NCI-H1105 (cell line): Measurements from ENCODE around the gene FGD3.

Experiments
- DNase-seq: peaks from one replicate; lab custom pipeline; 2025; lab: John Stamatoyannopoulos, UW

FGD3 gene

DNA sequence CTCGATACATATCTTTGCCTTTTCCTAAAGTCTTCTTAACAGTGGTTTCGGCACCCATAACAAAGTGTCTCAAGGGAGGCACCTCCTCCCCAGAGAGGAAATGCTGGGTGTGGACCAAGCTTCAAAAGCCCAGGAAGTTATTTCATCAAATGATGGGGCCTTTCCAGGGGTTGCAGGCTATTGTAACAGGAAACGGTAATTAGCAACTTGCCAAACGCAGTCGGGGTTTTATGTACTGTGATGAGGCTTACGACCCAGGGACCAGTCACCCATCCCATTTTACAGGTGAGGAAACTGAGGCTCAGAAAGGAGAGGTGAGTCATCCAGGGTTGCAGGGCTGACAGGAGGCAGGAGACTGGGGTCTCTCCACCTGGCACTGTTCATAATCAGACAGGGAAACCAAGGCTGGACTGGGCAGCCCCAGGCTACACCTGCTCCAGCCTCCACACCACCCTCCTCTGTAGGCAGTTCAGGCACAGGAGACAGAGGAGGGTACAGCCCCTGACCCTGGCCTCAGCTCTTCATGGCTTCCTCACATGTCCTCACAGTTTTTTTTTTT lies 81.2 kb downstream of the FGD3 start:
- DNase-seq: no peak

DNA sequence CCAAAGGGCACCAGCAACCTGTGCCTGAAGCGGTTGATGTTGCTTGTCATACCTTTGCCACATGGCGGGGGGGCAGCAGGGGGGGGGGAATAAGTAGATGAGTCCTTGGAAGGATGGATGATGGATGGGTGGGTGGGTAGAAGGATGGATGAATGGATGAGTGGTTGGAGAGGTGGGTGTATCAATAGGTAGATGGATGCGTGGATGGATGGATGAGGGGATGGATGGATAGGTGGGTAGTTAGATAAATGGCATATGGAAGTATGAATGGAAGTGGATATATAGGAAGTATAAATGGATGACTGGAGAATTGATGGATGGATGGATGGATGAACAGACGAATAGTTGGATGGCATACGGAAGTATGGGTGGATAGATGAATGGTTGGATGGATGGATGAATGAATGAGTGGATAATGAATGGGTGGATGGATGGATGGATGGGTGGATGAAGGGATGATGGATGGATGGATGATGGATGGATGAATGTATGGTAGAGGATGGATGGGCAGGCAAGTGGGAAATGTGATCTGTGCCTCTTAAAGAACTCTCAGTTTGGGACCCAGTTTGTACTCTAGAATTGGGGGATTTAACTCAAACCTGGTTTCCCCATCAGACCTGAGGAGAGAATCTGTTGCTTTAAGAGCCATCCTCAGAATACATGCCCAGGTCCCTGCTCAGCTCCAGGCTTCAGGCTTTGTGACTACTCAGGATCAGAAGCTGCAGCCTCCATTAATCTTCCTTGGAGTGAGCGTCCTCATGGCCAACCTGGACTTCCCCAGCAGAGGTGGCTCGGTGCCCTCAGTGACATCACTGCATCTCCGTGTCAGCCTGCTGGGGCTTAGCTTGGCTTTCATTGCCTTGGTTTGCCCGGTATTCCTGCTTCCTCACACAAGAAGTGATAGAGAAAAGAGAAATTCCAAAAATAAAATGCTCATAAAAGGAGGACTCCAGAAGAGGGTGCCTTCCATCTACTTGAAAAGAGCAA lies 83.6 kb downstream of the FGD3 start:
- no peak for DNase-seq

DNA sequence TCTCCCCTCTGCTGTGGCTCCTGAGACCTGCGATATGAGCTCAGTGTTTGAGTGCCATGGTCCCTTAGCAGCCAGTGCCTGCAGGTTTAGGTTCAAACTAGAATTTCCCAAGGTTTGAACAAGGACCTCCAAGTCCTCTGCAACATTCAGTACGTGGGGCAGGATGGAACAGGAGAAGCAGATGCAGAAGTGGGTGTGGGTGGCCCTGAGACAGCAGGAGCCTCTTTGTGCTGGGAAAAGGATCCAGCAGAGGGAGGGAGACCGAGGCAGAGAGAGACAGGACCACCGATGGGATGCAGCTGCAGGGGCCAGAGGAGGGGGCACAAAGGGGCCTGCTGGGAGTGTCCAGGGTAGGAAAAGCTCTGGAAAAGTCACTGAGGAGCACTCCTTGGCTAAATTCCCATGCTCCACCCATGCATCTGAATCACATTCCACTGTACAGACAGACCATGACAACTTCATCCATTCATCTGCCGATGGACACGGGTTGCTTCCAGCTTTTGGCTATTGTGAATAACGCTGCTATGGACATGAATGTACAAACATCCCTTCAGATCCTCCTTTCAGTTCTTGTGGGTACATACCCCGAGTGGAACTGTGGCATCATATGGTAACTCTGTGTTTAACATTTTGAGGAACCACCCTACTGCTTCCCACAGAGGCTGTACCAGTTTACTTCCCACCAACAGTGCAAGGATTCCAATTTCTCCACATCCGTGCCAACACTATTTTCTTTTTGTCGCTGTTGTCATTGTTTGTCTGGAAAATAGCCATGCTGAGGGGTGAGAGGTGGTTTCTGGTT lies 84.5 kb downstream of the FGD3 start:
- DNase-seq: no peak

GRCh38 chr9:93032545-93032944 lies 85.2 kb downstream of the FGD3 start:
- DNase-seq: no peak

DNA sequence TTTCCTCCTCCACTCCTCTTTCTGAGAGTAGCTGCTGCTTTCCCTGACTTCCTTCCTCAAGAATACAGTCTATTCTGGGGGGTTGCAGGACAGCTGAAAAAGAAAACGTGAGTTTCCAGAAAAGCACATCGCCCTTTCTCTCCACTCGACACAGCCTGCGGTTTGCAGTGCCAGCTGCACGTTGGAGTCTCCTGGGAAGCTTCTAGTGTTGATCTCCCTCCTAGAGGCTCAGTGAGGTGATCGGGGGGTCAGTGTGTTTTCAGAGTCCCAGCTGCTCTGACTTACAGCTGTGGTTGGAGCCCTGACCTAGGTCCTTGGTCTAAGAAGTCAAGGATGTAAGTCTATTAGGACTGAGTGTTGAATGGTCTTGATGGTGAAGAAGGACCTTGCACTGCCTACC lies 86.2 kb downstream of the FGD3 start:
- DNase-seq: no peak

DNA sequence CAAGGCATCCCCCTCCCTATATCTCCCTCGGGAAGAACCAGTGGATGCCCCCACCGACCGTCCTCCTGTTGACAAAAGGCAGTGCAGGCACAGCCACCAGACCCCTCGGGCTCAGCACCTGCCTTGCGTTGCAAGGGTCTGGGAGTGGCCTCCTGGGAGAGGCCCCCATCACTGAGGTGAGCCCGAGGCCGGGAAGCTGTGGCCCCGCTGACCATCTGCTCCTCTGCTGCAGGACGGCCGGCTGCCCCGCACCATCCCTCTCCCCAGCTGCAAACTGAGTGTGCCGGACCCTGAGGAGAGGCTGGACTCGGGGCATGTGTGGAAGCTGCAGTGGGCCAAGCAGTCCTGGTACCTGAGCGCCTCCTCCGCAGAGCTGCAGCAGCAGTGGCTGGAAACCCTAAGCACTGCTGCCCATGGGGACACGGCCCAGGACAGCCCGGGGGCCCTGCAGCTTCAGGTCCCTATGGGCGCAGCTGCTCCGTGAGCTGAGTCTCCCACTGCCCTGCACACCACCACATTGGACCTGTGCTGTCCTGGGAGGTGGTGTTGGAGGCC lies 87.9 kb downstream of the FGD3 start:
- no peak for DNase-seq

- no peak for DNase-seq
Observed at GRCh38 chr9:93035821-93036351, 88.6 kb downstream of the FGD3 start.

DNA sequence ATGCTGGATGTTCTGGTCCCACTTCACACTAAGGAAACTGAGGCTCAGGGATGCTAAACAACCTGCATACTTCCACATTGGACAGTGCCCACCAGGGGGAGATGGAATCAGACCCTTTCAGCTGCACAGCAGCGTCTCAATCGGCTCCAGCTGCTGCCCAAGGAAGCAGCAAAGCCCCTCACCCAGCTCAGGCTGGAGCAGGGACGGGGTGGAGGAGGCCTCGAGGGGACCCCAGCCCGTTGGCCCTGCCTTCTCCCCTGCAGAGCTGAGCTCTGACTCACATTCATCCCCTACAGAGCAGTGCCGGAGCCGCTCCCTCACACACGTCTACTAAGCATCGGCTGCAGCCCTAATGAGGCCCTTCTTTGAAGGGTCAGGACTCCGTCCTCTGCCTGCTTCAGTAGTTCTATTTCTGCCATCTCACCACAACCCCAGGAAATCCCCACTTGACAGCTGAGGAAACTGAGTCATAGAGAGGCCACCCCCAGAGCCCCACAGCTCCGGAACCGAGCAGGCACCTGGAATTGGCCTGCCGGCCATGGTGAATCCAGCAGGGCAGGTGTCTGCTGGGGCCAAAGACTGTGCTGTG lies 89.7 kb downstream of the FGD3 start:
- DNase-seq: no peak

GRCh38 chr9:93037476-93037971 lies 90.2 kb downstream of the FGD3 start:
- DNase-seq: no peak

DNA sequence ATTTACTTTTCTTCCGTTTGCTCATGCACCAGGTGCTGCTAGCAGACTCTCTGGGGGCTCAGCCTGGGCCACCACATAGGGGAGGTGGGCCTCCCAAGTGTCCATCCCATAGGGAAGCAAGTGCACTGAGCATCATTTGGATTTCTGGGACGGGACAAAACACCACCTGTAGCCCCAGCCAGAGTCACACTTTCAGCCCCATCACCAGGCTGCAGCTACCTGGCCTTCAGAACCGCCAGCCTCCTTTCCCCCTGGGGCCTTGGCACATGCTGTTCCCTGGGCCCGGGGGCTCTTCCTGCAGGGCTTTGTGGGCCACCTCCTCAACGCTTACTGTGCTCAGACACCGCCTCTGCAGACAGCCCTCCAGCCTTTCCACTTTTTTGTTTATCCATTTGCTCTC lies 91.6 kb downstream of the FGD3 start:
- no peak for DNase-seq

GRCh38 chr9:93039456-93039855 lies 92.1 kb downstream of the FGD3 start:
- no peak for DNase-seq

DNA sequence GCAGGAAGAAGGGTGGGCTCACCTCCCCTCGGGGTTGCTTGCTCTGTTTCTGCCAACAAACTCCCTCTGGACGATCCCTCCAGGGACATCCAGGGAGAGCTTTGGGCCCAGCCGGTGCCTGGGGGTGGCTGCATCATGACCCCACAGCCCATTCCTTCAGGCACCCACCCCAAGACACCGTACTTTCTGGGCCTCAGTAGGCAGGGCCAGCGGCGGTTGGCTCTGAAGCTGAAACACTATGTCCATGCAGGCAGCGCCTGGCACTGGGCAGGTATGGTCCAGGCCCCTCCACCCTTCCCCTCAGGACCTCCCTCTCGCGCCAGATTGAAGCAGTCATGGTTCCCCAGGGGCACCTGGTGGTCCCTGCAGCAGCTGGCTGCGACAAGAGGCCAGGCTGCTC lies 92.7 kb downstream of the FGD3 start:
- no peak for DNase-seq

- no peak for DNase-seq
Observed at GRCh38 chr9:93040409-93040808, 93.1 kb downstream of the FGD3 start.

DNA sequence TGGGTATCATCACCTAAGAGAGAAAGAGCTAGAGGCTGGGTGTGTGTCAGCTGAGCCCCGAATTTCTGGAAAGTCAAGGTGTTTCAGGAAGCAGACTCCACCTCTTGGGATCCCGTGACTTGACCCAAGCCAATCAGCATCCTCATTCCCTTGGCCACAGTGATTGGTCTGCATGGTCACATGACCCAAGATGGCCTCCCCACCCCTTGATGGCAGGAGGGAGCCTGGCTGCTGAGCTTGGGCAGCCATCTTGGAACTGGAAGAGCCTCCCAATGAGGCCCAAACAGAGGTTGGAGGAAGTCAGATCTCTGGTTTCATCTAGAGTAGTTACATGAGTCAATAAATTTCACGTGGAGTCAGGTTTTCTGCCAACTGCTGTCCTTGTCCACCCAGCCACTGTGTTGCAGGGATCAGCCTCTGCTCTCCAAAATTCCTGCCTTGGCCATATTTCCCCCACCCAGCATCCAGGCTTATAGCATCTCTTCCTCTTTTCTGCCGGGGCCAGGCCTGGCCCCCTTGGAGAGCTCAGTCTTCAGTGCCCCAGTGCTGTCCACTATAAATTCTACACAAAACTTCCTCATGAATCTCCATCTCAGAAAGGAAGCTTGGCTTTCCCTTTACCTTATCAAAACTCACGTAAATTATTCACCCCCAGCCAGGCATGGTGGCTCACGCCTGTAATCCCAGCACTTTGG lies 93.9 kb downstream of the FGD3 start:
- DNase-seq: no peak

- DNase-seq: no peak
Observed at GRCh38 chr9:93043122-93043521, 95.8 kb downstream of the FGD3 start.

GRCh38 chr9:93045521-93045920 lies 98.2 kb downstream of the FGD3 start:
- DNase-seq: no peak

GRCh38 chr9:93048566-93049448 lies 101.5 kb downstream of the FGD3 start:
- DNase-seq: no peak

DNA sequence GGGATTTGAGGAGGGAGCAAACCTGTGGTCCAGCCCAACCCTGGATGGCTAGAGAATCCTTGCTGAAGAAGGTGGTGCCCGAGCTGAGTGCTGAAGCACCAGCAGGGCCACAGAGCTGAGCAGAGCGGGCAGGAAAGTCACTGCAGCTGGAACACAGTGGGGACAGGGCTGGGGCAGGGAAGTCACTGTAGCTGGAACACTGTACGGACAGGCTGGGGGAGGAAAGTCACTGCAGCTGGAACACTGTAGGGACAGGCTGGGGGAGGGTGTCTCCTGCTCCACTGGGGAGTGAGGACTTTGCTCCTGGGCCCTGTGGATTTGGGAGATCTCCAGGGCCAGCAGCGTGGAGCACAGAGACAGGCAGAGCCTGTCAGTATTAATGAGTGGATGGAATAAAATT lies 102.2 kb downstream of the FGD3 start:
- DNase-seq: no peak

DNA sequence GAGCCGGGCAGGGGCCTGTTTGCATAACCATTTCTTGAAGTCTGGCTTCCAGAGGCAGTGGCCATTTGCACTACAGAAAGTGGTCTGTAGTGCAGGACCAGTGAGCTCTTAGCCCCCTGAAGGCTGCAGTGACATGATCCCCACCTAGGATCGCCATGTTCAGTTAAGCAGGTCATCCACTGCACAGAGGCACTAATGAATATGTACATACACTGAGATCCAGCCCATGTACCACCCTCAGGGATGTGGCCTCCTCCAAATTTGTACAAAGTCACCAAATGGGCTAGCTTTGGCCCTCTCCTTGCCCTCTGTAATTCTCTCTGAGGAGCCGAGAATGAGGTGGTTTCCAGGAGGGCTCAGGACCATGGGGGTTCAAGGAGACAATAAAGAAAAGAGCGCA lies 102.9 kb downstream of the FGD3 start:
- DNase-seq: no peak

DNA sequence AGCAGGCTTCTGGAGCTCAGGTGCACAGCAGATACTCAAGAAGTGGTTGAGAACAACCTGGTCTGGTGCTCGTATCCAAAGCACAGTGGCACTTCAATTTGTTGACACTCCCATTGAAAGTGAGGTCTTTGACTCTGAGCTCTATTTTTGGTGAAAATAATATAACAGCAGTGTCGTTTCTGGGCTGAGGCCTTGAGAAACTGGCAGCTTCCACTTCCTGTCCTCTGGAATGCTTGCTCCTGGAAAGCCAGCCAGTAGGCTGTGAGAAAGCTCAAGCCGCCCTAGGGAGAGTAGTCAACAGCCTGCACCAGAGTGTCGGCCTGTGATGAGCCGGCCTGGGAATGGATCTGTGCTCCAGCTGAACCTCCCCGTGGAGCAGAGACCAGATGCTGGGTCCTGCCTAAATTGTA lies 104.4 kb downstream of the FGD3 start:
- no peak for DNase-seq
